SU-DHL-6 (cell line): Measurements from ENCODE around the gene HDDC3.

Experiments
- H2AFZ ChIP-seq: fragments of 200-600 bp; sonication (generic); 2 replicates; pipeline ENCODE4 v1.6.1; 2014; ENCODE audit warnings: low read depth, mild to moderate bottlenecking, moderate library complexity, mixed read lengths, antibody characterized with exemption, low read length; ENCODE audit not compliant: severe bottlenecking
- H3F3A ChIP-seq: fragments of 200-600 bp; shearing (Covaris generic); 2 replicates; pipeline ENCODE4 v1.6.0; 2016; ENCODE audit warnings: antibody characterized with exemption, mild to moderate bottlenecking; ENCODE audit not compliant: insufficient read depth
- H3K27ac ChIP-seq: fragments of 200-600 bp; sonication (generic); 2 replicates; pipeline ENCODE4 v1.5.1; 2016; ENCODE audit warnings: low read depth, mild to moderate bottlenecking, low read length, moderate library complexity, mixed read lengths
- H3K27me3 ChIP-seq: fragments of 200-600 bp; sonication (generic), shearing (Covaris generic); 2 replicates; pipeline ENCODE4 v1.6.0; 2014; ENCODE audit warnings: mild to moderate bottlenecking, low read length
- H3K36me3 ChIP-seq: fragments of 200-600 bp; sonication (generic); 2 replicates; pipeline ENCODE4 v1.6.1; 2014; ENCODE audit warnings: mild to moderate bottlenecking, low read length, mixed read lengths
- H3K4me2 ChIP-seq: fragments of 300-600, 200-600 bp; shearing (Covaris generic), sonication (generic); 2 replicates; pipeline ENCODE4 v1.6.0; 2014; ENCODE audit warnings: low read length, low read depth, mild to moderate bottlenecking; ENCODE audit not compliant: poor library complexity, severe bottlenecking
- H3K4me3 ChIP-seq: fragments of 200-600 bp; sonication (generic); 2 replicates; pipeline ENCODE4 v1.5.1; 2014; ENCODE audit warnings: antibody characterized with exemption, low read length, mild to moderate bottlenecking, mixed read lengths; ENCODE audit not compliant: insufficient read depth, poor library complexity, severe bottlenecking
- H3K79me2 ChIP-seq: fragments of 200-600 bp; sonication (generic); 2 replicates; pipeline ENCODE4 v1.6.1; 2014; ENCODE audit warnings: mild to moderate bottlenecking, low read length, moderate library complexity; ENCODE audit not compliant: insufficient read depth
- H3K9ac ChIP-seq: fragments of 200-600 bp; sonication (generic); 2 replicates; pipeline ENCODE4 v1.7.0; 2014; ENCODE audit warnings: mild to moderate bottlenecking, low read length
- H3K9me2 ChIP-seq: fragments of 200-600 bp; sonication (generic); replicated peaks from 2 replicates; pipeline ENCODE4 v1.6.1; 2014; ENCODE audit warnings: low read length; ENCODE audit not compliant: insufficient read depth
- H3K9me3 ChIP-seq: fragments of 200-600 bp; sonication (generic); 2 replicates; pipeline ENCODE4 v1.6.1; 2014; ENCODE audit warnings: low read length, mixed read lengths; ENCODE audit not compliant: insufficient read depth
- H4K20me1 ChIP-seq: fragments of 200-600 bp; sonication (generic); 2 replicates; pipeline ENCODE4 v1.6.1; 2014; ENCODE audit warnings: low read depth, mild to moderate bottlenecking, antibody characterized with exemption, low read length, moderate library complexity, mixed read lengths
- CTCF ChIP-seq: fragments of 200-600 bp; sonication (generic); IDR thresholded peaks from one replicate; pipeline ENCODE4 v1.5.1; 2017; ENCODE audit warnings: antibody characterized with exemption, mild to moderate bottlenecking, low read length, moderate library complexity; ENCODE audit not compliant: insufficient read depth, poor library complexity, severe bottlenecking
- EZH2phosphoT487 ChIP-seq: fragments of 200-600 bp; sonication (generic), shearing (Covaris generic); conservative IDR thresholded peaks from 2 replicates; pipeline ENCODE4 v1.6.1; 2018; ENCODE audit warnings: mild to moderate bottlenecking, antibody characterized with exemption, low read length, moderate library complexity, mixed read lengths

HDDC3 gene

GRCh38 chr15:90942354-90943120, 10.2 kb upstream of the HDDC3 start:
- H3K9ac ChIP-seq = no peak overlapping the region

GRCh38 chr15:90941038-90941437, 8.7 kb upstream of the HDDC3 start:
- no peaks in the 10 kb centered on the region for H3K27me3 ChIP-seq
- H3K27ac ChIP-seq = no peak overlapping the region
- H3K4me3 ChIP-seq = no peak overlapping the region
- no peaks in the 10 kb centered on the region for H4K20me1 ChIP-seq
- peaks cover 15% of the 10 kb centered on the region; the same call in 1 of the 2 replicates for H3K36me3 ChIP-seq
- H3K9ac ChIP-seq = no peak overlapping the region
- no peak overlapping the region for H2AFZ ChIP-seq
- no peak for TF ChIP-seq EZH2phosphoT487
- TF ChIP-seq CTCF = no peak
- no peaks in the 10 kb centered on the region for H3K9me3 ChIP-seq
- no peaks in the 10 kb centered on the region for H3K9me2 ChIP-seq
- peaks cover 9% of the 10 kb centered on the region for H3K79me2 ChIP-seq
- H3F3A ChIP-seq = no peaks in the 10 kb centered on the region
- H3K4me2 ChIP-seq = no peak overlapping the region

More at GRCh38 chr15:90942354-90943120, 10.2 kb upstream of the HDDC3 start:
- H3K4me3 ChIP-seq = no peak overlapping the region
- H3K4me2 ChIP-seq = no peak overlapping the region
- H3K9me2 ChIP-seq = no peaks in the 10 kb centered on the region
- H3K79me2 ChIP-seq = no peaks in the 10 kb centered on the region
- no peaks in the 10 kb centered on the region for H3K27me3 ChIP-seq
- H3K27ac ChIP-seq = no peak overlapping the region
- H4K20me1 ChIP-seq = no peaks in the 10 kb centered on the region
- H3F3A ChIP-seq = no peaks in the 10 kb centered on the region
- H2AFZ ChIP-seq = no peak overlapping the region
- H3K9me3 ChIP-seq = no peaks in the 10 kb centered on the region
- no peak for TF ChIP-seq CTCF
- no peak for TF ChIP-seq EZH2phosphoT487
- H3K36me3 ChIP-seq = peaks cover 13% of the 10 kb centered on the region; the same call in 1 of the 2 replicates

- H3K9me2 ChIP-seq = no peaks in the 10 kb centered on the region
- H2AFZ ChIP-seq = no peak overlapping the region
- no peaks in the 10 kb centered on the region for H3K9me3 ChIP-seq
- no peak overlapping the region for H3K4me2 ChIP-seq
- no peaks in the 10 kb centered on the region for H4K20me1 ChIP-seq
- no peaks in the 10 kb centered on the region for H3K27me3 ChIP-seq
- H3K79me2 ChIP-seq = peaks cover 17% of the 10 kb centered on the region
- peaks cover 15% of the 10 kb centered on the region; the same call in 1 of the 2 replicates for H3K36me3 ChIP-seq
- no peak overlapping the region for H3K9ac ChIP-seq
- no peak overlapping the region for H3K4me3 ChIP-seq
- no peaks in the 10 kb centered on the region for H3F3A ChIP-seq
- no peak for TF ChIP-seq EZH2phosphoT487
- no peak for TF ChIP-seq CTCF
- H3K27ac ChIP-seq = no peak overlapping the region
These were observed 7.4 kb upstream of the HDDC3 start for GRCh38 chr15:90939756-90940155.
